ENCODE measurements around the gene SFMBT2. TPM values are rescaled to one million over a fixed set of nuclear protein-coding genes. Genes with fewer than 3 reads are reported as not detected.

Gene SFMBT2
- total RNA-seq, 1 experiment from 2014 or later = 0.02 TPM

- TF ChIP-seq REST (IDR thresholded peaks at IDR 0.05; ENCODE audit: low read depth) = no peak
- no peak for TF ChIP-seq YY1 (IDR thresholded peaks at IDR 0.05; ENCODE audit: extremely low read depth, insufficient replicate concordance, low read depth, low read length)
- TF ChIP-seq SIN3A (IDR thresholded peaks at IDR 0.05; ENCODE audit: low read depth) = no peak
- TF ChIP-seq TCF7L2 (IDR thresholded peaks at IDR 0.05; ENCODE audit: borderline replicate concordance, extremely low read depth, insufficient read depth, insufficient read length) = no peak
- TF ChIP-seq ELF1 (IDR thresholded peaks at IDR 0.05; ENCODE audit: borderline replicate concordance, low read depth) = no peak
- no peak for TF ChIP-seq POLR2AphosphoS5 (IDR thresholded peaks at IDR 0.05; ENCODE audit: low read depth, low read length)
- no peak for TF ChIP-seq ZFX (IDR thresholded peaks at IDR 0.05)
Measured at GRCh38 chr10:7260912-7261311, 149.9 kb downstream of the SFMBT2 start (continued).

GRCh38 chr10:7260412-7260900 is 150.4 kb downstream of the SFMBT2 start:
- H3K4me3 ChIP-seq (replicated peaks in 1 of 2; ENCODE audit: low read depth in 1 of 2, low read length in 2 of 2) = no peak overlapping the region
- intact Hi-C loops (cut with micrococcal nuclease) = loop anchor here (2.0 kb wide), 1 partner anchor 156 kb away; no protein-coding TSS in a partner anchor
- H3K27me3 ChIP-seq (ENCODE audit: insufficient read depth, low read length) = peaks cover 5% of the 10 kb centered on the region
- no peaks in the 10 kb centered on the region for H4K20me1 ChIP-seq (ENCODE audit: insufficient read depth)
- no peaks in the 10 kb centered on the region for H3K9me3 ChIP-seq (ENCODE audit: control insufficient read depth in 1 of 2, insufficient read depth in 1 of 2, low read depth in 1 of 2, low read length in 2 of 2)
- no TSS peak for BruUV-seq (replicated peaks)
- no peaks in the 10 kb centered on the region; a peak in 1 of 4 replicates for H3K4me1 ChIP-seq (ENCODE audit: control insufficient read depth in 1 of 2, insufficient read depth in 2 of 2, low read length in 2 of 2)
- H3K9ac ChIP-seq (ENCODE audit: low read length) = no peak overlapping the region
- no peaks in the 10 kb centered on the region for H3K79me2 ChIP-seq (ENCODE audit: insufficient read depth, low read length)
- H3K36me3 ChIP-seq (ENCODE audit: control insufficient read depth in 1 of 2, insufficient read depth in 2 of 2, low read length in 2 of 2) = no peaks in the 10 kb centered on the region
- CTCF ChIA-PET = interaction anchor here (0.6 kb wide), 1 partner anchor 159 kb away, joined by 3 read pairs; no protein-coding TSS in a partner anchor
- peak; percentile 31; the same call in 1 of the 2 replicates for TF ChIP-seq RAD21 (IDR thresholded peaks at IDR 0.05; ENCODE audit: low read depth)
- no peak for TF ChIP-seq SRF (IDR thresholded peaks at IDR 0.05; ENCODE audit: low read depth)
- peak in 2 of 3 experiments; percentile 40 to 50; a peak in 4 of 6 replicates for TF ChIP-seq CTCF (IDR thresholded peaks at IDR 0.05 in 2 of 3, conservative IDR thresholded peaks at IDR 0.05 in 1 of 3; ENCODE audit: borderline replicate concordance in 1 of 3, insufficient read depth in 1 of 3, low read depth in 2 of 3, low read length in 2 of 3)
- POLR2A ChIA-PET = no interaction called here
- no peak overlapping the region for H2AFZ ChIP-seq (ENCODE audit: low read depth, low read length, poor library complexity, severe bottlenecking)
- ATAC-seq (peak; percentile 58), DNase-seq (ENCODE audit: low read depth, low spot score) (peak; percentile 22)
- RAD21 ChIA-PET (ENCODE audit: low non-redundant PET in 1 of 2, low total read pairs in 2 of 2, uncharacterized antibody in 2 of 2, unreplicated experiment in 2 of 2) = no interaction called here
- H3K9me2 ChIP-seq (ENCODE audit: insufficient read depth) = no peaks in the 10 kb centered on the region
- H3K27ac ChIP-seq (ENCODE audit: low read depth, low read length) = no peak overlapping the region
- no peak overlapping the region for H3K4me2 ChIP-seq (ENCODE audit: low read length)

Measured in HCT116 (cell line).